HepG2 (cell line): ENCODE data around the gene R3HDM4. TPM values are rescaled to one million over a fixed set of nuclear protein-coding genes. Genes with fewer than 3 reads are reported as not detected.

Source experiments
- ATAC-seq: fragments of 200-7000 bp; cut with Tn5 transposase; 3 replicates; pipeline ENCODE4 v1.9.1; 2020; ENCODE audit warnings: mild to moderate bottlenecking, moderate library complexity
- BruUV-seq: library from RNA; stranded (reverse); fragments of 400-500 nt; replicated peaks from 2 replicates; lab custom pipeline; 2021; lab: Mats Ljungman, UMichigan
- CTCF ChIA-PET: fragments of 300-600 bp; formaldehyde crosslinking; extraction: SDS; loops from one replicate; lab custom pipeline; 2021; ENCODE audit warnings: low total read pairs, inconsistent platforms, low intra/inter-chr PET ratio; lab: Yijun Ruan, JAX
- POLR2A ChIA-PET: fragments of 350-600 bp; sonication (Branson Sonifier 250); formaldehyde crosslinking; loops from one replicate; lab custom pipeline; 2020; ENCODE audit warnings: antibody characterized with exemption, inconsistent platforms; lab: Yijun Ruan, JAX
- DNase-seq: peaks from one replicate; pipeline ENCODE4 v3.0.0-alpha.2; 2015; ENCODE audit warnings: low spot score
- FAIRE-seq: peaks from 3 replicates; lab custom pipeline; 2011; peaks lifted over from hg19 to GRCh38; lab: Jason Lieb, UNC
- H2AFZ ChIP-seq: one replicate; pipeline ENCODE4 v1.6.1; 2011; ENCODE audit warnings: low read length, inconsistent platforms
- H3K27ac ChIP-seq: fragments of 300-600 bp; 3 replicates; pipeline ENCODE4 v1.8.0; 2011; ENCODE audit warnings: mixed run types, mild to moderate bottlenecking, mixed read lengths, low read length, inconsistent platforms; ENCODE audit not compliant: insufficient read depth; ENCODE audit errors: extremely low read length
- H3K27me3 ChIP-seq, 2 experiments: fragments of 200-600 bp in 1 of 2; 2 replicates in 1 of 2; 3 replicates in 1 of 2; pipeline versions ENCODE4 v1.6.0 to v1.8.0; 2011; ENCODE audit warnings: low read length in 2 of 2, mild to moderate bottlenecking in 2 of 2, moderate library complexity in 2 of 2, inconsistent platforms in 1 of 2; ENCODE audit not compliant: insufficient read depth in 2 of 2, control insufficient read depth in 1 of 2
- H3K36me3 ChIP-seq, 2 experiments: fragments of 200-600 bp in 1 of 2; replicated peaks in 1 of 2; 2 replicates in 1 of 2; 3 replicates in 1 of 2; pipeline versions ENCODE4 v1.5.1 to v1.8.0; 2011; ENCODE audit warnings: low read length in 2 of 2, inconsistent platforms in 1 of 2; ENCODE audit not compliant: insufficient read depth in 2 of 2, control insufficient read depth in 1 of 2
- H3K4me1 ChIP-seq: 2 replicates; pipeline ENCODE4 v1.5.1; 2012; ENCODE audit warnings: low read length, inconsistent platforms; ENCODE audit not compliant: insufficient read depth
- H3K4me2 ChIP-seq: 2 replicates; pipeline ENCODE4 v1.6.0; 2011; ENCODE audit warnings: low read depth, low read length, inconsistent platforms
- H3K4me3 ChIP-seq, 3 experiments: fragments of 200-600 bp in 1 of 3; sonication (generic), shearing (Covaris generic) in 1 of 3; replicated peaks in 1 of 3; 2 replicates each; pipeline ENCODE4 v1.5.1; 2011 to 2016; ENCODE audit warnings: low read length in 3 of 3, inconsistent platforms in 2 of 3, low read depth in 2 of 3, mild to moderate bottlenecking in 2 of 3, control low read depth in 1 of 3, mixed read lengths in 1 of 3; ENCODE audit not compliant: insufficient read depth in 1 of 3
- H3K79me2 ChIP-seq: one replicate; pipeline ENCODE4 v1.6.1; 2011; ENCODE audit warnings: low read length, inconsistent platforms; ENCODE audit not compliant: insufficient read depth
- H3K9ac ChIP-seq: 2 replicates; pipeline ENCODE4 v1.6.0; 2011; ENCODE audit warnings: mild to moderate bottlenecking, low read depth, low read length, inconsistent platforms; ENCODE audit not compliant: insufficient read depth
- H3K9me3 ChIP-seq: 2 replicates; pipeline ENCODE4 v1.5.1; 2012; ENCODE audit warnings: mild to moderate bottlenecking, low read length
- H4K20me1 ChIP-seq: 2 replicates; pipeline ENCODE4 v1.6.0; 2011; ENCODE audit warnings: inconsistent platforms, mild to moderate bottlenecking, low read length, moderate library complexity; ENCODE audit not compliant: insufficient read depth
- SOX13 ChIP-seq, 3 experiments: fragments of 450-650 bp in 1 of 3; sonication (generic) in 1 of 3; formaldehyde crosslinking in 1 of 3; IDR thresholded peaks in 2 of 3; conservative IDR thresholded peaks in 1 of 3; 2 replicates each; pipeline versions ENCODE4 v1.5.0 to v1.6.1; 2016 to 2020; ENCODE audit warnings: antibody characterized with exemption in 1 of 3, mild to moderate bottlenecking in 1 of 3, missing compliant biosample characterization in 1 of 3, missing genetic modification reagents in 1 of 3, moderate library complexity in 1 of 3
- YY1 ChIP-seq: IDR thresholded peaks from 2 replicates; pipeline ENCODE4 v1.6.1; 2011; ENCODE audit warnings: low read length, low read depth, moderate library complexity, mild to moderate bottlenecking; ENCODE audit not compliant: insufficient read depth, insufficient replicate concordance
- ZNF33B ChIP-seq: sonication (generic); formaldehyde crosslinking; IDR thresholded peaks from 2 replicates; pipeline ENCODE4 v1.5.1; 2020; ENCODE audit warnings: mild to moderate bottlenecking, missing genetic modification reagents
- ZNF362 ChIP-seq: sonication (generic); formaldehyde crosslinking; IDR thresholded peaks from 2 replicates; pipeline ENCODE4 v1.4.0; 2020; ENCODE audit warnings: missing genetic modification reagents, mild to moderate bottlenecking, borderline replicate concordance
- ZNF841 ChIP-seq: sonication (generic); formaldehyde crosslinking; IDR thresholded peaks from 2 replicates; pipeline ENCODE4 v1.8.1; 2023; ENCODE audit warnings: missing genetic modification reagents, borderline replicate concordance
- WGBS: methylation state at CpG from one replicate; pipeline ENCODE4 v1.1.6; 2017; ENCODE audit warnings: low lambda C conversion rate; 5-methylcytosine and 5-hydroxymethylcytosine counted together
- in situ Hi-C: cut with HindIII; loops from 2 replicates; pipeline ENCODE4 v1.10.0; 2017; ENCODE audit warnings: low pct_unique_long_range_greater_than_20kb; ENCODE audit not compliant: extremely low pct_ligation_motif_present
- intact Hi-C: fragments of 100-400 bp; cut with micrococcal nuclease; formaldehyde crosslinking; loops from one replicate; pipeline ENCODE4 v1.10.0; 2022; ENCODE audit not compliant: unreplicated experiment
- polyA plus RNA-seq, 8 experiments: library from polyadenylated mRNA; depleted of rRNA in 3 of 8; stranded (reverse) in 7 of 8; unstranded in 1 of 8; fragments of >200 nt; fragmentation: Illumina TruSeq in 4 of 8; extraction: Trizol in 4 of 8; gene quantifications; 2 replicates each; pipeline versions ENCODE4 v1.2.1 to v1.2.3, GENCODE V29; 2011 to 2016; ENCODE audit warnings: low read depth in 4 of 8, missing spikeins in 1 of 8, mixed read lengths in 1 of 8; ENCODE audit not compliant: insufficient read depth in 1 of 8
- total RNA-seq, 5 experiments: library from RNA; depleted of rRNA; stranded (reverse); fragments of >200 nt; fragmentation: Illumina TruSeq; extraction: Trizol; gene quantifications; 2 replicates each; pipeline ENCODE4 v1.2.3, GENCODE V29; 2016; ENCODE audit warnings: low read depth in 1 of 5

R3HDM4 gene
- total and polyA plus RNA-seq, 2 of the 13 experiments (the other 11 are each of a cell fraction or from before 2014, with no cell fraction given), result 26.2 to 26.9 TPM

GRCh38 chr19:902093-902370 is 11.0 kb downstream of the R3HDM4 start:
- Histone ChIP-seq H3K4me2 (no peak overlapping the region), H3K9ac (no peak overlapping the region), H4K20me1 (no peaks in the 10 kb centered on the region), H3K9me3 (no peaks in the 10 kb centered on the region), H3K27ac (no peak overlapping the region), H2AFZ (no peak overlapping the region), H3K79me2 (no peaks in the 10 kb centered on the region), H3K4me3 (no peak overlapping the region), H3K36me3 (peaks cover 7 to 11% of the 10 kb centered on the region in 2 experiments; a peak in 4 of 5 replicates), H3K4me1 (no peaks in the 10 kb centered on the region), H3K27me3 (no peaks in the 10 kb centered on the region)
- FAIRE-seq, result no peak
- in situ Hi-C loops, result no loop called here
- TF ChIP-seq YY1 (no peak), ZNF33B (CRISPR knock-in tag) (no peak), SOX13 (IDR thresholded peaks at IDR 0.05) (no peak), SOX13 (CRISPR knock-in tag; conservative IDR thresholded peaks at IDR 0.05 in 1 of 2, IDR thresholded peaks at IDR 0.05 in 1 of 2) (no peak), ZNF841 (CRISPR knock-in tag) (no peak), ZNF362 (CRISPR knock-in tag) (no peak)
- ChIA-PET POLR2A (no interaction called here), CTCF (no interaction called here)
- 95% methylated on average over 2 of the region's 7 CpGs for WGBS
- no peak for DNase-seq
- ATAC-seq, result no peak
- no TSS peak for BruUV-seq
- intact Hi-C loops, result no loop called here
